AG09319 (cell line): Measurements from ENCODE around the gene IL12A.

Source experiments
- DNase-seq: peaks from one replicate; pipeline ENCODE4 v3.0.0-alpha.2; 2010; ENCODE audit warnings: low read depth; ENCODE audit errors: extremely low read depth
- TF ChIP-seq, protein P1 (sequence below): IDR thresholded peaks from 2 replicates; pipeline ENCODE4 v1.5.1; 2011; ENCODE audit warnings: low read depth, mild to moderate bottlenecking, inconsistent platforms, low read length, moderate library complexity

Gene IL12A

GRCh38 chr3:160027541-160028195 lies 39.0 kb downstream of the IL12A start:
- TF ChIP-seq, protein P1, sequence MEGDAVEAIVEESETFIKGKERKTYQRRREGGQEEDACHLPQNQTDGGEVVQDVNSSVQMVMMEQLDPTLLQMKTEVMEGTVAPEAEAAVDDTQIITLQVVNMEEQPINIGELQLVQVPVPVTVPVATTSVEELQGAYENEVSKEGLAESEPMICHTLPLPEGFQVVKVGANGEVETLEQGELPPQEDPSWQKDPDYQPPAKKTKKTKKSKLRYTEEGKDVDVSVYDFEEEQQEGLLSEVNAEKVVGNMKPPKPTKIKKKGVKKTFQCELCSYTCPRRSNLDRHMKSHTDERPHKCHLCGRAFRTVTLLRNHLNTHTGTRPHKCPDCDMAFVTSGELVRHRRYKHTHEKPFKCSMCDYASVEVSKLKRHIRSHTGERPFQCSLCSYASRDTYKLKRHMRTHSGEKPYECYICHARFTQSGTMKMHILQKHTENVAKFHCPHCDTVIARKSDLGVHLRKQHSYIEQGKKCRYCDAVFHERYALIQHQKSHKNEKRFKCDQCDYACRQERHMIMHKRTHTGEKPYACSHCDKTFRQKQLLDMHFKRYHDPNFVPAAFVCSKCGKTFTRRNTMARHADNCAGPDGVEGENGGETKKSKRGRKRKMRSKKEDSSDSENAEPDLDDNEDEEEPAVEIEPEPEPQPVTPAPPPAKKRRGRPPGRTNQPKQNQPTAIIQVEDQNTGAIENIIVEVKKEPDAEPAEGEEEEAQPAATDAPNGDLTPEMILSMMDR = no peak
- DNase-seq = no peak

GRCh38 chr3:160035757-160036156 lies 47.1 kb downstream of the IL12A start:
- DNase-seq = no peak
- TF ChIP-seq, protein P1 = no peak

GRCh38 chr3:160038862-160039562 lies 50.4 kb downstream of the IL12A start:
- DNase-seq = no peak

DNA sequence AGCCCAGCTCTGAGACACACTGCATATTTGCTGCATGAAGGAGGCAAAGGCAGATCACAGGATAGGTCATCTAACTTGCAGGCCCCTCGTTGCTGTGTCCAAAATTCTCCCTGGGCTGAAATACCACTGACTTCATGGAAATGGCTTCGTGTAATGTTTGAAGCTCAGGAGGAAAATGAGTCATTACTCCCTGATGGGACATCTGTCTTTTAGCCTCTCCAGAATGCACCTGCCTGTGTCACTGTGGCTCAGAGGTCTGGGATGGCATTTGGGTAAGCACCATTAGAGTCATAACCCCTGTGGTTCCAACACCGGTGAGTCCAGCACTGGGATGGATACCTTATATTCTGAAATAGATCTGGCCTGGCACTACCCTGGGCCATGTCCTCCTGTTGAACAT lies 51.5 kb downstream of the IL12A start:
- TF ChIP-seq, protein P1 = no peak
- no peak for DNase-seq

More at GRCh38 chr3:160038862-160039562, 50.4 kb downstream of the IL12A start:
- TF ChIP-seq, protein P1 = no peak

- no peak for DNase-seq
- TF ChIP-seq, protein P1 = no peak
These were observed 52.8 kb downstream of the IL12A start for GRCh38 chr3:160041465-160041864.

DNA sequence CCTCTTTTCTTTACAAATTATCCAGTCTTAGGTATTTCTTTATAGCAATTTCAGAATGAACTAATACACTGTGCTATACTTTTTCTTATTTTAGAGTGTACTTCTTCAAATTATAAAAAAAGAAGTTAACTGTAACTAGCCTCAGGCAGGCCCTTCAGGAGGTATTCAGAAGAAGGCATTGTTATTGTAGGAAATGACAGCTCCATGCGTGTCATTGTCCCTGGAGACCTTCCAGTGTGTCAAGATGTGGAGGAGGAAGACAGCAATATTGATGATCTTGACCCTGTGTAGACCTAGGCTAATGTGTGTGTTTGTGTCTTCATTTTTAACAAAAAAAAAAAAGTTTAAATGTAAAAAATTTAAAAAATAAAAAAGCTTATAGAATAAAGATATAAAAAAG lies 55.5 kb downstream of the IL12A start:
- TF ChIP-seq, protein P1 = no peak
- no peak for DNase-seq
